ENCODE measurements around the gene ATP6V1C2. TPM values are rescaled to one million over a fixed set of nuclear protein-coding genes. Genes with fewer than 3 reads are reported as not detected.
"Not testable (repeated sequence)": the region's sequence is repeated elsewhere in the genome, so short reads cannot be mapped to it uniquely, and the experiment has no call there.

Gene ATP6V1C2
- polyA plus RNA-seq, 6 donors from 2014 or later, result 0.12 to 3.9 (median 0.47) TPM

GRCh38 chr2:10776231-10776977, 55.0 kb downstream of the ATP6V1C2 start:
- peaks cover 0 to 8% (median 0%) of the 10 kb centered on the region in 3 donors for H3K4me1 Mint-ChIP-seq
- ATAC-seq (ENCODE audit: low read depth in 2 of 2), result no peak

GRCh38 chr2:10777111-10777841, 55.8 kb downstream of the ATP6V1C2 start:
- DNase-seq (no peak), ATAC-seq (ENCODE audit: low read depth in 2 of 2) (no peak)
- Mint-ChIP-seq H3K27ac (peak overlapping the region in 3 of 6 donors; percentile 19 to 93 (median 60)), H3K9me3 (no peaks in the 10 kb centered on the region), H3K4me1 (peaks cover 0 to 8% (median 0%) of the 10 kb centered on the region in 3 donors), H3K4me3 (no peak overlapping the region), H3K27me3 (no peaks in the 10 kb centered on the region), H3K36me3 (peaks cover 0 to 9% of the 10 kb centered on the region in 2 donors)

More at GRCh38 chr2:10776231-10776977, 55.0 kb downstream of the ATP6V1C2 start:
- no peaks in the 10 kb centered on the region for H3K9me3 Mint-ChIP-seq
- no peaks in the 10 kb centered on the region for H3K27me3 Mint-ChIP-seq
- no peak for DNase-seq
- H3K36me3 Mint-ChIP-seq, result peaks cover 0 to 9% of the 10 kb centered on the region in 2 donors
- H3K4me3 Mint-ChIP-seq, result no peak overlapping the region
- no peak overlapping the region for H3K27ac Mint-ChIP-seq

GRCh38 chr2:10777842-10778723, 56.7 kb downstream of the ATP6V1C2 start:
- ATAC-seq (ENCODE audit: low read depth in 2 of 2) (no peak), DNase-seq (no peak)
- Mint-ChIP-seq H3K27ac (peak overlapping the region in 2 of 6 donors; percentile 52 to 66), H3K27me3 (no peaks in the 10 kb centered on the region), H3K36me3 (peaks cover 0 to 9% of the 10 kb centered on the region in 2 donors), H3K9me3 (no peaks in the 10 kb centered on the region), H3K4me3 (no peak overlapping the region), H3K4me1 (peaks cover 0 to 5% (median 0%) of the 10 kb centered on the region in 3 donors)

GRCh38 chr2:10778724-10779115, 57.3 kb downstream of the ATP6V1C2 start:
- DNase-seq (no peak), ATAC-seq (ENCODE audit: low read depth in 2 of 2) (no peak)
- no peak overlapping the region for H3K4me3 Mint-ChIP-seq
- peak overlapping the region in 2 of 6 donors; percentile 52 to 66 for H3K27ac Mint-ChIP-seq
- H3K9me3 Mint-ChIP-seq, result no peaks in the 10 kb centered on the region
- peaks cover 4 to 9% of the 10 kb centered on the region in 2 donors for H3K36me3 Mint-ChIP-seq
- peaks cover 0 to 5% (median 0%) of the 10 kb centered on the region in 3 donors for H3K4me1 Mint-ChIP-seq
- H3K27me3 Mint-ChIP-seq, result no peaks in the 10 kb centered on the region

- no peaks in the 10 kb centered on the region for H3K27me3 Mint-ChIP-seq
- peak overlapping the region in 1 of 8 donors; percentile 5 for H3K4me3 Mint-ChIP-seq
- peaks cover 0 to 5% (median 0%) of the 10 kb centered on the region in 3 donors for H3K4me1 Mint-ChIP-seq
- no peak for DNase-seq
- peaks cover 9% of the 10 kb centered on the region in 2 donors for H3K36me3 Mint-ChIP-seq
- ATAC-seq (ENCODE audit: low read depth in 2 of 2), result no peak
- H3K9me3 Mint-ChIP-seq, result no peaks in the 10 kb centered on the region
- H3K27ac Mint-ChIP-seq, result peak overlapping the region in 2 of 6 donors; percentile 21 to 46
Measured at GRCh38 chr2:10779776-10780490, 58.5 kb downstream of the ATP6V1C2 start.

GRCh38 chr2:10780491-10780820, 59.0 kb downstream of the ATP6V1C2 start:
- H3K27ac Mint-ChIP-seq, result peak overlapping the region in 1 of 6 donors; percentile 21
- no peaks in the 10 kb centered on the region for H3K27me3 Mint-ChIP-seq
- H3K4me1 Mint-ChIP-seq, result peaks cover 0 to 5% (median 0%) of the 10 kb centered on the region in 3 donors
- ATAC-seq (ENCODE audit: low read depth in 2 of 2), result no peak
- no peak for DNase-seq
- H3K36me3 Mint-ChIP-seq, result peaks cover 9% of the 10 kb centered on the region in 2 donors
- H3K9me3 Mint-ChIP-seq, result no peaks in the 10 kb centered on the region
- H3K4me3 Mint-ChIP-seq, result no peak overlapping the region

- not testable (repeated sequence) for H3K4me1 Mint-ChIP-seq; H3K36me3 Mint-ChIP-seq; H3K27me3 Mint-ChIP-seq; DNase-seq; H3K27ac Mint-ChIP-seq; H3K9me3 Mint-ChIP-seq; H3K4me3 Mint-ChIP-seq; ATAC-seq (ENCODE audit: low read depth in 2 of 2)
Measured at GRCh38 chr2:10780821-10781220, 59.4 kb downstream of the ATP6V1C2 start.

- Mint-ChIP-seq H3K4me3 (no peak overlapping the region), H3K27me3 (no peaks in the 10 kb centered on the region), H3K27ac (no peak overlapping the region), H3K4me1 (peaks cover 0 to 5% (median 0%) of the 10 kb centered on the region in 3 donors), H3K9me3 (no peaks in the 10 kb centered on the region), H3K36me3 (peaks cover 9 to 16% of the 10 kb centered on the region in 2 donors)
- ATAC-seq (ENCODE audit: low read depth in 2 of 2), result no peak
- DNase-seq, result no peak
Measured at GRCh38 chr2:10781746-10782145, 60.3 kb downstream of the ATP6V1C2 start.

GRCh38 chr2:10783421-10783820, 62.0 kb downstream of the ATP6V1C2 start:
- no peak for DNase-seq
- no peaks in the 10 kb centered on the region for H3K9me3 Mint-ChIP-seq
- peaks cover 9 to 27% of the 10 kb centered on the region in 2 donors for H3K36me3 Mint-ChIP-seq
- ATAC-seq (ENCODE audit: low read depth in 2 of 2), result no peak
- peaks cover 0 to 10% (median 0%) of the 10 kb centered on the region in 3 donors for H3K4me1 Mint-ChIP-seq
- no peaks in the 10 kb centered on the region for H3K27me3 Mint-ChIP-seq
- no peak overlapping the region for H3K27ac Mint-ChIP-seq
- no peak overlapping the region for H3K4me3 Mint-ChIP-seq

- DNase-seq (no peak), ATAC-seq (ENCODE audit: low read depth in 2 of 2) (no peak)
- H3K4me3 Mint-ChIP-seq, result no peak overlapping the region
- H3K4me1 Mint-ChIP-seq, result peaks cover 0 to 10% (median 0%) of the 10 kb centered on the region in 3 donors
- H3K27ac Mint-ChIP-seq, result peak overlapping the region in 1 of 6 donors; percentile 64
- H3K36me3 Mint-ChIP-seq, result peaks cover 19 to 27% of the 10 kb centered on the region in 2 donors
- no peaks in the 10 kb centered on the region for H3K27me3 Mint-ChIP-seq
- no peaks in the 10 kb centered on the region for H3K9me3 Mint-ChIP-seq
Measured at GRCh38 chr2:10784719-10785118, 63.3 kb downstream of the ATP6V1C2 start.

GRCh38 chr2:10785260-10785659, 63.8 kb downstream of the ATP6V1C2 start:
- H3K4me1 Mint-ChIP-seq, result peaks cover 0 to 6% (median 0%) of the 10 kb centered on the region in 3 donors
- peaks cover 21 to 24% of the 10 kb centered on the region in 2 donors for H3K36me3 Mint-ChIP-seq
- DNase-seq, result no peak
- H3K27ac Mint-ChIP-seq, result peak overlapping the region in 1 of 6 donors; percentile 7
- ATAC-seq (ENCODE audit: low read depth in 2 of 2), result no peak
- no peaks in the 10 kb centered on the region for H3K9me3 Mint-ChIP-seq
- no peak overlapping the region for H3K4me3 Mint-ChIP-seq
- H3K27me3 Mint-ChIP-seq, result no peaks in the 10 kb centered on the region

- Mint-ChIP-seq H3K27ac (peak overlapping the region in 1 of 6 donors; percentile 49), H3K9me3 (no peaks in the 10 kb centered on the region), H3K36me3 (peaks cover 28 to 32% of the 10 kb centered on the region in 2 donors), H3K4me3 (no peak overlapping the region), H3K4me1 (peaks cover 0 to 8% (median 4%) of the 10 kb centered on the region in 3 donors), H3K27me3 (no peaks in the 10 kb centered on the region)
- ATAC-seq (ENCODE audit: low read depth in 2 of 2) (no peak), DNase-seq (no peak)
Measured at GRCh38 chr2:10786240-10786982, 65.0 kb downstream of the ATP6V1C2 start.

All from naive B cell (primary cell).